GM12892 (cell line): ENCODE measurements around the gene ALDH1A1.

ENCODE experiments used
- DNase-seq: peaks from one replicate; pipeline ENCODE4 v3.0.0; 2011; ENCODE audit not compliant: insufficient read length
- FAIRE-seq: peaks from 2 replicates; lab custom pipeline; 2011; peaks lifted over from hg19 to GRCh38; lab: Jason Lieb, UNC
- POLR2A ChIP-seq: IDR thresholded peaks from 2 replicates; pipeline ENCODE4 v1.6.1; 2011; ENCODE audit warnings: low read depth, low read length, control low read depth
- POLR2AphosphoS5 ChIP-seq: IDR thresholded peaks from 2 replicates; pipeline ENCODE4 v1.6.1; 2011; ENCODE audit warnings: low read depth, low read length, control low read depth
- TAF1 ChIP-seq: IDR thresholded peaks from 2 replicates; pipeline ENCODE4 v1.6.1; 2011; ENCODE audit warnings: low read depth, mild to moderate bottlenecking, control low read depth, low read length, borderline replicate concordance

ALDH1A1 gene

DNA sequence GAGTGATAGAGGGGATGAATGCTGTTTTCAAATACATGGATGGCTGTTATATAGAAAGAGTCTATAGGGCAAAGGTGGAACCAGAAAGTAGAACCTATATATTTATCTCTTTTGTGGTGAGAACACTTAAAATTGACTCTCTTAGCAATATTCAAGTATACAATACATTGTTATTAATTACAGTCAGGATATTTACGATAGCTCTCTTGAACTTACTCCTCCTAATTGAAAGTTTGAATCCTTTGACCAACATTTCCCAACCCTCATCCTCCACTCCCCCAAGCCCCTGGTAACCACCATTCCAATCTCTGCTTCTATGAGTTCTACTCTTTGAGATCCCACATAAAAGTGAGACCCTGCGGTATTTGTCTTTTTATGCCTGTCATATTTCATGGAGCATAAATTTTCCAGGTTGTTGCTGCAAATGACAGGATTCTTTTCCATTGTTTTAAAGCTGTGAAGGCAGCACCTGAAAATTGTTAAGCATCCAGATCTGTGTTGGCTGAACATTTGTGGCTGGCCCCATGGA is 41.5 kb downstream of the ALDH1A1 start:
- DNase-seq (no peak), FAIRE-seq (no peak)
- TF ChIP-seq TAF1 (no peak), POLR2A (no peak), POLR2AphosphoS5 (no peak)

DNA sequence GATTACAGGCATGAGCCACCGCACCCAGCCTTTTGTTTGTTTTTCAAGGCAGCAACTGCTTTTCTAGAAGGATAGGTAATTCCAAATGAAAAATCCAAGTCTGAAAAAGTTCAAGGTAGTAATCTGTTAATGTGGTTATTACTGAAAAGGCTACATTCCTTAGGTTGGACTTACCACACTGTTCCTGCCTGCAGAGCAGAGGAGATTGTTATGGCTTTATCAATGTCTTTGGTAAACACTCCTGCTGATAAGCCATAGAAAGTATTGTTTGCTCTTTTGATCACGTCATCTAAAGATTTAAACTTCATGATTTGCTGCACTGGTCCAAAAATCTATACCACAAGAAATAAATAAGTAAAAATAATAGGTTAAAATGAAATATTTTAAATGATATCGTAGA is 43.4 kb downstream of the ALDH1A1 start:
- TF ChIP-seq POLR2A (no peak), POLR2AphosphoS5 (no peak), TAF1 (no peak)
- no peak for DNase-seq
- no peak for FAIRE-seq

GRCh38 chr9:72907421-72907820 is 45.4 kb downstream of the ALDH1A1 start:
- TF ChIP-seq TAF1 (no peak), POLR2A (no peak), POLR2AphosphoS5 (no peak)
- FAIRE-seq (no peak), DNase-seq (no peak)

DNA sequence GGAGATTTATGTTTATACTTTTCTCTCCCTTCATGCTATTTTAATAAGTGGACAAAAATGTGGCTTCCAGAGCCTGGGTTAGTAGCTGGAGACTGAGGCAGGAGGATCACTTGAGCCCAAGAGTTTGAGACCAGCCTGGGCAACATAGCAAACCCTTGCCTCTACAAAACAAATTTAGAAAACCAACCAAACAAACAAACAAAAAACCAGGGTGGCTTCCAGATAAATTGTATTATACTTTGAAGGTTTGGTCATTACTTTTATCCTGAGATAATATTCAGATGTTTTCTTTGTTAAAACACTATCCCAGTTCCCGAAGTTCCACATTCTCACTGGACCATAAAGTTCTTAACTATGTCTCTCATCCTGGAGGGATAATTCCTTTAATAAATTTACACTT is 46.0 kb downstream of the ALDH1A1 start:
- FAIRE-seq (no peak), DNase-seq (no peak)
- no peak for TF ChIP-seq POLR2AphosphoS5
- no peak for TF ChIP-seq POLR2A
- TF ChIP-seq TAF1, result no peak

GRCh38 chr9:72905514-72906480 is 47.1 kb downstream of the ALDH1A1 start:
- DNase-seq (no peak), FAIRE-seq (no peak)
- TF ChIP-seq POLR2AphosphoS5 (no peak), TAF1 (no peak), POLR2A (no peak)

- TF ChIP-seq POLR2A, result no peak
- no peak for FAIRE-seq
- no peak for DNase-seq
Measured at GRCh38 chr9:72904267-72905093, 48.4 kb downstream of the ALDH1A1 start.

GRCh38 chr9:72903103-72903502 is 49.8 kb downstream of the ALDH1A1 start:
- DNase-seq (no peak), FAIRE-seq (no peak)
- TF ChIP-seq POLR2A (no peak), TAF1 (no peak), POLR2AphosphoS5 (no peak)

DNA sequence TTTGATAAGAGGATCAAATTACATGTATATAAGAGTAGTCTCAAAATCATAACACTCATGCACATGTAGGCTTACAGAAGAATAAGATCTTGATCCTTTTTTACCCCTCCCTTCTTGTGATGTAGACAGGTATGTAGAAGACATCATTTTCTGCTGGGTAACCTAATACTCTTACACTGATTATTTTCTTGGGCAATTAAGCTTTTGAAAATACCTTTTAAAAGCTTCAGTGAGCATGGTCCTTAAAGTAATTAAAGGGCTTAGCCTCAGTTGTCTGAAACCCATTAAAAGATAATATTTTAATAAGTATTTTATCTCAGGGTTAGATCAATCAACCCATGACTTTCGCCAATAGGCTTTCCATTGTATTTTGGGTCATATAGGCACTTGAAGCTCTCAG is 50.6 kb downstream of the ALDH1A1 start:
- DNase-seq (no peak), FAIRE-seq (no peak)
- TF ChIP-seq POLR2AphosphoS5, result no peak
- no peak for TF ChIP-seq POLR2A
- no peak for TF ChIP-seq TAF1

DNA sequence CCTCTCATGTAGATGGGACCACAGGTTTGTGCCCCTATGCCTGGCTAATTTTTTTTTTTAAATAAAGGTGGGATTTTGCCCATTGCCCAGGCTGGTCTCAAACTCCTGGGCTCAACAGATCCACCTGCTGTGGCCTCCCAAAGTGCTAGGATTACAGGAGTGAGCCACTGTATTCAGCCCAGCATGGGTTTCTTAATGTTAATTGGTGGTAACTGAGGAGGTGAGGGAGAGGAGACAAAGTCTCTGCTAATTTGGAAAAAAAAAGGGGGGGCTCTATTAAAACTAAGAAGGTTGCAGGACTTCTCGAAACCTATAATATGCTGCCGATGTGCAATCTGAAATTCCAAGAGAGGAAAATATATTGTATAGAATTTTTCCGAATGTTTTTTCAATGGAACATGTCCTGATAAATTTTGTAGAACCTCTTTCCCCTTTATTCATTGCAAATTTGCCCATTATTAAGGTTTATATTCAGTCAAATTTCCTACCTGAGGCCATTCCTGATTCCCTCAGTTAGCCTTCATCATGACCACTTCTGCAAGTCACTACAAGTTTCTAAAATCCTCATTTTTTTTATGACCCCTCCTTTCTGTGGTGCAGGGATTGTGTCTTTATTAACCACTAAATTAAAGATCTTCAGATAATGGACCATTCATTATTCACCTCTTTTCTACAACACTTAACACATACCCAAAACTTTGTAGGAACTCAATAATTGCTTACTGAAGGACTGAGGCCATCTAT is 52.9 kb downstream of the ALDH1A1 start:
- FAIRE-seq (no peak), DNase-seq (no peak)
- TF ChIP-seq POLR2AphosphoS5 (no peak), POLR2A (no peak), TAF1 (no peak)

DNA sequence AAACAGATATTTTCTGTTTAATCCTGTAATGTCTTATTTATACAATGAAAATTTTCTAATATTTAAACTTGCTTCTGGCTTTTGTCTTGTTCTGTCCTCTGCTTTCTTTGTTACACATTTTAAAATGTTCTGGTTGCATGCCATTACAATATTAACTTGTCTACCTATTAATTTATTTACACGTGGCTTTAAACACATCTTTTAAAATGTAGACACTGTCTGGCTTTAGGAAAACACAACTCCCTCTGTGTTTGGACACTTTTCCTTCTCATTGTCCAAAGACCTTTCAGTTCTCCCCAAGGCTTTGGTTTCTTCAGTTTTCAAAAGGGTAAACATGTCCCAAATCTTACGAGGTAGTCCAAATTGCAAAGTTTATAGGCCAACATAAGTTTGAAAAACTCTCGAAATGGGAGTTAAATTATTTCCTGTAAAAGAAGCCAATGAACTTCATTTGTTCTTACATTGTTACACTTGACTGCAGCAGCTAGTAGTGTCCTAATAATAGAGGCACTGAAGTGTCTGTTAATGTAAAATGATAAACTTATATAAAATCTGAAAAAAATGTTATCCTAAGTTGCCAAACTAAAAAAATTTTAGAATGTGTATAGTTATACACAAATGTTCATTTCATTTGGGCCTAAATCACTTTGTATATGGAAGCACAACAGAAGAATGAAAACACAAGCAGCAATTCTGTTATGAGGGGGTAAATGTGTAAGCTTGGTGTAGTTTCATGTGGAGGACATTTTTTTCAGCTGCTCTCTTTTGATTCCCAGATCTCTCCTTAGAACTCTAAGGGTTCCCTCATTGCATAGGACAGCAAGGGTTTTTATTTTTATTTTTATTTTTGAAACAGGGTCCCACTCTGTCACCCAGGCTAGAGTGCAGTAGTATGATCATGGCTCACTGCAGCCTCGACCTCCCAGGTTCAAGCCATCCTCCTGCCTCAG is 53.8 kb downstream of the ALDH1A1 start:
- FAIRE-seq (no peak), DNase-seq (no peak)
- TF ChIP-seq TAF1 (no peak), POLR2A (no peak), POLR2AphosphoS5 (no peak)

DNA sequence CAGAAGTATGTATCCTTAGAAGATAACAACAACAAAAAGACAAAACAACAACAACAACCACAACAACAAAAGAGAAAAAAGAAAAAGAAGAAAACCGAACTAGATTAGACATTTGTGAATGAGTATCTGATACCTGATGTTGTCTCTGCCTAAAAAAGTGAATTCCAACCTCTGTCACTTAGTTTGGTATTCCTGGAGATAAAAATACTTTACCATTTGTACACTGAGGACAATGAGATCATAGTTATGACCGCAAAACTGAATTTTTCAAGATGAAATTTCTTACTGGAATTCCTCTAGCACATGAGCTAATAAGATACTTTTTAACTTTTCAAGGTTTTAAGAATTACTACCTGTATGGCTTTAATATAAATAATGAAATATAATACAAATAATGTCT is 54.5 kb downstream of the ALDH1A1 start:
- no peak for DNase-seq
- FAIRE-seq, result no peak
- no peak for TF ChIP-seq TAF1
- TF ChIP-seq POLR2A, result no peak
- no peak for TF ChIP-seq POLR2AphosphoS5
